NCI-H2171 (cell line): Measurements from ENCODE around the gene LPP.
"Not testable (repeated sequence)": the region's sequence is repeated elsewhere in the genome, so short reads cannot be mapped to it uniquely, and the experiment has no call there.

Experiments
- DNase-seq: peaks from one replicate; lab custom pipeline; 2025; lab: John Stamatoyannopoulos, UW

LPP gene

GRCh38 chr3:188401244-188401993 is 247.5 kb downstream of the LPP start:
- no peak for DNase-seq

- no peak for DNase-seq
These were observed 248.3 kb downstream of the LPP start for GRCh38 chr3:188402229-188402628.

GRCh38 chr3:188403404-188403803 is 249.4 kb downstream of the LPP start:
- no peak for DNase-seq

- no peak for DNase-seq
These were observed 250.2 kb downstream of the LPP start for GRCh38 chr3:188404124-188404523.

- no peak for DNase-seq
These were observed 250.7 kb downstream of the LPP start for GRCh38 chr3:188404701-188405100.

GRCh38 chr3:188407158-188407880 is 253.4 kb downstream of the LPP start:
- DNase-seq = no peak

- DNase-seq = no peak
These were observed 254.9 kb downstream of the LPP start for GRCh38 chr3:188408831-188409230.

GRCh38 chr3:188411750-188412149 is 257.8 kb downstream of the LPP start:
- no peak for DNase-seq

GRCh38 chr3:188415196-188415595 is 261.2 kb downstream of the LPP start:
- no peak for DNase-seq

GRCh38 chr3:188416041-188416440 is 262.1 kb downstream of the LPP start:
- no peak for DNase-seq

GRCh38 chr3:188417271-188417696 is 263.3 kb downstream of the LPP start:
- DNase-seq = no peak

GRCh38 chr3:188417766-188418165 is 263.8 kb downstream of the LPP start:
- no peak for DNase-seq

GRCh38 chr3:188421151-188421821 is 267.3 kb downstream of the LPP start:
- DNase-seq = no peak

GRCh38 chr3:188421836-188422540 is 268.0 kb downstream of the LPP start:
- no peak for DNase-seq

GRCh38 chr3:188427981-188428380 is 274.0 kb downstream of the LPP start:
- DNase-seq = not testable (repeated sequence)

- no peak for DNase-seq
These were observed 277.1 kb downstream of the LPP start for GRCh38 chr3:188431040-188431439.

GRCh38 chr3:188431553-188431952 is 277.6 kb downstream of the LPP start:
- DNase-seq = no peak

GRCh38 chr3:188432802-188433520 is 279.0 kb downstream of the LPP start:
- no peak for DNase-seq

- DNase-seq = no peak
These were observed 279.7 kb downstream of the LPP start for GRCh38 chr3:188433521-188434150.

GRCh38 chr3:188434594-188434993 is 280.6 kb downstream of the LPP start:
- DNase-seq = no peak

- no peak for DNase-seq
These were observed 281.3 kb downstream of the LPP start for GRCh38 chr3:188435266-188435665.
